SK-N-SH (cell line): ENCODE data around the gene COL4A5. TPM values are rescaled to one million over a fixed set of nuclear protein-coding genes. Genes with fewer than 3 reads are reported as not detected.

Source experiments
- CTCF ChIA-PET: fragments of 300-600, 350-600 bp; formaldehyde crosslinking; extraction: SDS; loops from one replicate; lab custom pipeline; 2021; lab: Yijun Ruan, JAX
- POLR2A ChIA-PET: fragments of 350-600 bp; sonication (Branson Sonifier 250); formaldehyde crosslinking; extraction: SDS; loops from one replicate; lab custom pipeline; 2020; ENCODE audit warnings: antibody characterized with exemption, inconsistent platforms; lab: Yijun Ruan, JAX
- DNase-seq: peaks from one replicate; pipeline ENCODE4 v3.0.0; 2012
- H2AFZ ChIP-seq: fragments of 200-600 bp; sonication (generic); 2 replicates; pipeline ENCODE4 v1.8.1; 2016; ENCODE audit warnings: antibody characterized with exemption, mild to moderate bottlenecking, low read depth
- H3F3A ChIP-seq: fragments of 200-600 bp; sonication (generic); replicated peaks from 2 replicates; pipeline ENCODE3; 2016; ENCODE audit warnings: antibody characterized with exemption, mild to moderate bottlenecking; ENCODE audit not compliant: insufficient read depth
- H3K27ac ChIP-seq, 2 experiments: fragments of 200-500 bp in 1 of 2; fragments of 200-600 bp in 1 of 2; sonication (Bioruptor generic) in 1 of 2; sonication (generic), shearing (Covaris generic) in 1 of 2; 2 replicates each; pipeline versions ENCODE4 v1.5.1 to v1.6.1; 2014 to 2016; ENCODE audit warnings: low read depth in 2 of 2, inconsistent platforms in 1 of 2, low read length in 1 of 2, mild to moderate bottlenecking in 1 of 2, mixed read lengths in 1 of 2
- H3K27me3 ChIP-seq: fragments of 200-600 bp; sonication (generic), shearing (Covaris generic); 2 replicates; pipeline ENCODE4 v1.6.1; 2016; ENCODE audit warnings: mixed run types; ENCODE audit not compliant: insufficient read depth
- H3K36me3 ChIP-seq, 2 experiments: fragments of 200-500 bp in 1 of 2; fragments of 200-600 bp in 1 of 2; sonication (Bioruptor generic) in 1 of 2; sonication (generic) in 1 of 2; replicated peaks in 1 of 2; 2 replicates each; pipeline versions ENCODE3 to v1.5.1; 2014 to 2016; ENCODE audit warnings: low read length in 1 of 2, mild to moderate bottlenecking in 1 of 2; ENCODE audit not compliant: insufficient read depth in 2 of 2, control insufficient read depth in 1 of 2
- H3K4me1 ChIP-seq, 2 experiments: fragments of 200-500 bp in 1 of 2; fragments of 200-600 bp in 1 of 2; sonication (Bioruptor generic) in 1 of 2; sonication (generic), shearing (Covaris generic) in 1 of 2; 2 replicates each; pipeline versions ENCODE4 v1.5.1 to v1.6.1; 2014 to 2016; ENCODE audit warnings: low read depth in 1 of 2, low read length in 1 of 2, mixed run types in 1 of 2; ENCODE audit not compliant: insufficient read depth in 2 of 2, control insufficient read depth in 1 of 2
- H3K4me2 ChIP-seq: fragments of 200-600 bp; sonication (generic), shearing (Covaris generic); 2 replicates; pipeline ENCODE4 v1.6.1; 2017; ENCODE audit warnings: mixed run types
- H3K4me3 ChIP-seq, 2 experiments: fragments of 200-500 bp in 1 of 2; fragments of 200-600 bp in 1 of 2; sonication (Bioruptor generic) in 1 of 2; sonication (generic), shearing (Covaris generic) in 1 of 2; 2 replicates each; pipeline versions ENCODE4 v1.5.1 to v1.8.1; 2014 to 2016; ENCODE audit warnings: low read depth in 2 of 2, inconsistent platforms in 1 of 2, low read length in 1 of 2, mild to moderate bottlenecking in 1 of 2, mixed read lengths in 1 of 2, moderate library complexity in 1 of 2
- H3K79me2 ChIP-seq: fragments of 200-600 bp; sonication (generic); 2 replicates; pipeline ENCODE4 v1.8.1; 2017; ENCODE audit warnings: mild to moderate bottlenecking; ENCODE audit not compliant: insufficient read depth
- H3K9ac ChIP-seq: fragments of 200-600 bp; sonication (generic); 2 replicates; pipeline ENCODE4 v1.6.1; 2017; ENCODE audit warnings: mixed run types
- H3K9me2 ChIP-seq: fragments of 200-600 bp; sonication (generic); 2 replicates; pipeline ENCODE4 v1.6.1; 2017; ENCODE audit warnings: mixed run types
- H3K9me3 ChIP-seq: fragments of 200-600 bp; sonication (generic); 2 replicates; pipeline ENCODE4 v1.6.1; 2017; ENCODE audit warnings: mixed run types, mild to moderate bottlenecking, moderate library complexity
- H4K20me1 ChIP-seq: fragments of 200-600 bp; sonication (generic); 2 replicates; pipeline ENCODE4 v1.6.1; 2017; ENCODE audit warnings: mild to moderate bottlenecking, mixed run types; ENCODE audit not compliant: insufficient read depth
- CHD2 ChIP-seq: fragments of 150-350 bp; IDR thresholded peaks from 2 replicates; pipeline ENCODE4 v1.6.1; 2018; ENCODE audit warnings: low read length; ENCODE audit not compliant: partially characterized antibody
- CTCF ChIP-seq: fragments of 200-600 bp; sonication (generic); IDR thresholded peaks from 2 replicates; pipeline ENCODE4 v1.6.1; 2017; ENCODE audit warnings: antibody characterized with exemption, mild to moderate bottlenecking, moderate library complexity
- ELF1 ChIP-seq: IDR thresholded peaks from 2 replicates; pipeline ENCODE4 v1.4.0; 2012
- FOXM1 ChIP-seq: IDR thresholded peaks from 2 replicates; pipeline ENCODE4 v1.4.0; 2012; ENCODE audit warnings: low read depth, mild to moderate bottlenecking
- GATA2 ChIP-seq: sonication (generic); formaldehyde crosslinking; IDR thresholded peaks from 2 replicates; pipeline ENCODE4 v1.5.0; 2020; ENCODE audit warnings: mild to moderate bottlenecking, missing genetic modification reagents
- MAX ChIP-seq: IDR thresholded peaks from 2 replicates; pipeline ENCODE4 v1.4.0; 2012; ENCODE audit warnings: low read depth
- MEF2A ChIP-seq: IDR thresholded peaks from 2 replicates; pipeline ENCODE4 v1.4.0; 2012; ENCODE audit warnings: low read depth, borderline replicate concordance
- NFIC ChIP-seq: IDR thresholded peaks from 2 replicates; pipeline ENCODE4 v1.4.0; 2012; ENCODE audit warnings: borderline replicate concordance
- NRF1 ChIP-seq: IDR thresholded peaks from 2 replicates; pipeline ENCODE4 v1.6.1; 2012; ENCODE audit warnings: low read depth, mild to moderate bottlenecking, low read length
- PBX3 ChIP-seq: IDR thresholded peaks from 2 replicates; pipeline ENCODE4; 2012
- RCOR1 ChIP-seq: fragments of 150-350 bp; IDR thresholded peaks from 2 replicates; pipeline ENCODE4 v1.6.1; 2017; ENCODE audit warnings: antibody characterized with exemption, low read length
- REST ChIP-seq: IDR thresholded peaks from 2 replicates; pipeline ENCODE4 v1.6.1; 2012; ENCODE audit warnings: mild to moderate bottlenecking, low read depth, low read length, moderate library complexity
- TEAD4 ChIP-seq: IDR thresholded peaks from 2 replicates; pipeline ENCODE4 v1.4.0; 2012; ENCODE audit warnings: mild to moderate bottlenecking, borderline replicate concordance; ENCODE audit not compliant: insufficient read depth
- USF1 ChIP-seq: IDR thresholded peaks from 2 replicates; pipeline ENCODE4 v1.4.0; 2012; ENCODE audit warnings: low read depth, borderline replicate concordance
- USF2 ChIP-seq: fragments of 150-350 bp; IDR thresholded peaks from 2 replicates; pipeline ENCODE4 v1.6.1; 2017; ENCODE audit warnings: antibody characterized with exemption, low read length, low read depth, borderline replicate concordance
- WGBS: methylation state at CpG from one replicate; pipeline ENCODE4 v1.1.6; 2017; ENCODE audit warnings: low lambda C conversion rate; 5-methylcytosine and 5-hydroxymethylcytosine counted together
- polyA plus RNA-seq, 3 experiments: library from polyadenylated mRNA; depleted of rRNA; stranded (reverse); fragments of >200 nt; gene quantifications; 2 replicates each; pipeline ENCODE4 v1.2.3, GENCODE V29; 2012

The COL4A5 gene
- polyA plus RNA-seq, 1 of the 3 experiments (the other 2 are of a cell fraction): 0.02 TPM

GRCh38 chrX:108494406-108495090 is 54.9 kb downstream of the COL4A5 start:
- no peak overlapping the region for H3K9ac ChIP-seq
- H3K4me3 ChIP-seq: no peak overlapping the region
- no peaks in the 10 kb centered on the region for H3K9me3 ChIP-seq
- no peaks in the 10 kb centered on the region for H3K36me3 ChIP-seq
- no peaks in the 10 kb centered on the region for H4K20me1 ChIP-seq
- ChIA-PET POLR2A (no interaction called here), CTCF (no interaction called here)
- H3K4me1 ChIP-seq: no peaks in the 10 kb centered on the region
- H3K9me2 ChIP-seq: no peaks in the 10 kb centered on the region
- H3K27me3 ChIP-seq: no peaks in the 10 kb centered on the region
- DNase-seq: no peak
- H2AFZ ChIP-seq: no peak overlapping the region
- TF ChIP-seq NFIC (no peak), CTCF (no peak), RCOR1 (no peak), CHD2 (no peak), USF1 (no peak), FOXM1 (no peak), GATA2 (CRISPR knock-in tag) (no peak), MAX (no peak), PBX3 (no peak), USF2 (no peak)
- WGBS: 5% methylated on average over 3 of the region's 3 CpGs
- H3K27ac ChIP-seq: no peak overlapping the region
- H3K4me2 ChIP-seq: no peak overlapping the region
- H3F3A ChIP-seq: no peaks in the 10 kb centered on the region
- no peaks in the 10 kb centered on the region for H3K79me2 ChIP-seq

GRCh38 chrX:108511721-108512120 is 72.1 kb downstream of the COL4A5 start:
- POLR2A ChIA-PET: no interaction called here
- no peak for DNase-seq
- no peak for TF ChIP-seq MEF2A
- no peak for TF ChIP-seq TEAD4
- no peak for TF ChIP-seq PBX3
- TF ChIP-seq REST: no peak
- TF ChIP-seq NRF1: no peak
- TF ChIP-seq ELF1: no peak
- TF ChIP-seq CHD2: no peak
- no peak for TF ChIP-seq USF2

More at GRCh38 chrX:108511721-108512120, 72.1 kb downstream of the COL4A5 start:
- Histone ChIP-seq H3K4me1 (no peaks in the 10 kb centered on the region), H3K79me2 (no peaks in the 10 kb centered on the region), H3K9ac (no peak overlapping the region), H3K9me2 (no peaks in the 10 kb centered on the region), H3K27me3 (no peaks in the 10 kb centered on the region), H3K4me3 (no peak overlapping the region), H3K4me2 (no peak overlapping the region), H4K20me1 (no peaks in the 10 kb centered on the region), H3F3A (no peaks in the 10 kb centered on the region), H3K9me3 (no peaks in the 10 kb centered on the region), H3K36me3 (no peaks in the 10 kb centered on the region), H2AFZ (no peak overlapping the region), H3K27ac (no peak overlapping the region)
- 8% methylated on average over 1 of the region's 1 CpG for WGBS
- CTCF ChIA-PET: interaction anchor here (1.3 kb wide), 1 partner anchor 14 kb away, joined by 4 read pairs; no protein-coding TSS in a partner anchor
